SK-MEL-5 (cell line): Measurements from ENCODE around the gene ZBTB16. TPM values are rescaled to one million over a fixed set of nuclear protein-coding genes. Genes with fewer than 3 reads are reported as not detected.

Experiments used
- DNase-seq: peaks from one replicate; pipeline ENCODE4 v3.0.0-alpha.2; 2016; ENCODE audit warnings: low read depth, low spot score
- in situ Hi-C: cut with HindIII; loops from 2 replicates; pipeline ENCODE4 v1.10.0; 2016; ENCODE audit warnings: low sequenced_read_pairs, high pct_unique_total_duplicates, low pct_unique_long_range_greater_than_20kb
- total RNA-seq: library from RNA; depleted of rRNA; stranded (reverse); fragments of >200 nt; shearing (Covaris generic); gene quantifications from 2 replicates; pipeline ENCODE4 v1.2.3, GENCODE V29; 2014

Gene ZBTB16
- total RNA-seq, 1 experiment from 2014 or later, result not detected

DNA sequence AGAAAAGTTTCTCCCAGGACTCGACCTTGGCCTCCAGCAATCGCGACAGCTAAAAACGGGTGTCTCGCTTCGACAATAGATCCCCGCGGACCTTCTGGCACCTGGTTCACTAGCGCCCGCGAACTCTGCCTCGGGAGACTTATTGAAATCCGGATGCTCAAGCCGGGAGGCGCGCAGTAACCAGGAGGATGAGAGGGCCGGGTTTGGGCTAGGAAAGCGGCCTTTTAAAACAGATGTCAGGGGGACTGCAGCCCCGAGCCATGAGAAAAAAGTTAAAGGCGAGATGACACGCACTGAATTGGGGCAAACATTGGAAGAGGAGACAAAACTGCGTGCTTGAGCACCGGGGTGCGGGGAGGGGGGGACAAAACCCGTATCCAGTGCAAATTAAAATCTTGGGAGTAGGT is 637 bp upstream of the ZBTB16 start:
- no peak for DNase-seq
- in situ Hi-C loops, result no loop called here

DNA sequence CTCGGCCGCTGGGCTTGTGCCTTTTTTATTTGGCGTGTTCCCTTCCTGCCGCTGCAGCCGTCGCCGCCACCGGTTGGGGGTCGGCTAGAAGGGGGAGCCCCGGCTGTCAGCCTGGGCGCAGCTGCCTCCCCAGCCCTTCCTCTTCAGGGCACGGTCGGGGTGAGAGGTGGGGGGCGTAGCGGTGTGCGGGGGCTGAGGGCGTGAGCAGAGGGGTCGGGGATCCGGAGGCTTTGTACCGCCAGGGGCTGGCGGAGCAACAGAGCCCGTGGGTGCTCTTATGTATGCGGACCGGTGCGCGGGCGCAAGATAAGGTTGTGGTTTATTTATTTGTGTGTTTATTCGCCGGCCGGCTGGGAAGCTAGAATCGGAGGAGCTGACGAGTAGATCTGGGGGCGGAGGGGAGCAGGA is 477 bp downstream of the ZBTB16 start:
- in situ Hi-C loops, result no loop called here
- no peak for DNase-seq

DNA sequence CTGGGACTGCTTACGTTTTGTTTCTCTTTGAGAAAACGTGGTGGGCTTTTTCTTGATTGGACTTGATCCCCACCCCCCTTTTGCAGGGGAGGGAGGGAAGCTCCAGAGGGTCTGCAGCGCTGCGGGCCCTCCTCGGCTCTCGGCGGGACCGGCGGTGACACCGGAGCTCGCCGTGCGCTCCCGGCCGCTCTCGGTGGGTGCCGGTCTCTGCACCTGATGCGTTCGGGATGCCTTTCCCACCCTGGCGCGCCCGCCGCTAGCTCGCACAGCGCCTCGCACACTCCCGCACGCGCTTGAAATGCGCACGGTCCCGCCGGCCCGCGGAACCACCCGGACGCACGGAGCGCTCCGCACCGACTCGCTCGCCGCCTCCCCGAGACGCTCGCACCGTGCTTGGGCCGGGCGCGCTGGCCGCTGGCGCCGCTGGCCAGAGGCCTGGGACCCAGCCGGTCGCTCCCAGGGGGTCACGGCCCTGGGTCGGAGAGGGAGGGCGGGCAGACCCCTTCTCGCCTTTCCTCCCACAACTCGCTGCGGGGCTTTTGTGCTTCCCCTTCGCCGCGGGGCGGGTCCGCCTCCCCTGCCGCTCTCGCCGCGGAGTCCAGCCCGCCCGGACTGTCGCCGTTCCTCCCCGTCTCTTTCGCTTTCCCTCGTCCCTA is 1.0 kb downstream of the ZBTB16 start:
- DNase-seq, result no peak
- in situ Hi-C loops, result no loop called here

DNA sequence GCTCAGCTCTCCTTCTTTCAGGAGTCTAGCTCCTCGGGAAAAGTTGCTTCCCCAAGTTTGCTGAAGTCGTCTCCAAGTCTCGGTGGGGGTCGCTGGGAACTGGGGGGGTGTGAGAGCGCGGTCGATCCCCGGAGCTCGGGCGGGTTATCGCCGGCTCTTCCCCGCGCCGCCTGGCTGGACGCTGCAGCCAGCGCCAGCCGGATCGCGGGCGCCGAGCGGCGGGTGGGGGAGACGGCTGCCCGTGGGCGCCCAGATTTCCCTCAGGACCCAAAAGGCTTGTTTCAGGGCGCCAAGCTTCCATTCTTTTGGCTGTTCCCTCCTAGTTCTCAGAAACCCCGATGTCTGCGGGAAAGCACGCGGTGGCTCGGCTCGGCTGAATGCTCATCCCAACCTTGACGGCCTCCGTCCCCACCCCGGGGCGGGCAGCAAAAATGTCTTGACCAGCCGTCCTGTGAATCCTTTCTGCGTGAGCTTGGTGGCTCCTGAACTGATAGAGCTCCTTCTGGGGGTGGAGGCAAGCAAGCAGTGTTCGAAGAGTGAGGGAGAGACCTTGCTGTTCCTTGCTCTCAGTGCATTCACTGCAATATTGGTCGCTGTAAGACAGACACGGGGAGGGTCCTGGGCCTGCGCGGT is 1.7 kb downstream of the ZBTB16 start:
- in situ Hi-C loops, result no loop called here
- no peak for DNase-seq

DNA sequence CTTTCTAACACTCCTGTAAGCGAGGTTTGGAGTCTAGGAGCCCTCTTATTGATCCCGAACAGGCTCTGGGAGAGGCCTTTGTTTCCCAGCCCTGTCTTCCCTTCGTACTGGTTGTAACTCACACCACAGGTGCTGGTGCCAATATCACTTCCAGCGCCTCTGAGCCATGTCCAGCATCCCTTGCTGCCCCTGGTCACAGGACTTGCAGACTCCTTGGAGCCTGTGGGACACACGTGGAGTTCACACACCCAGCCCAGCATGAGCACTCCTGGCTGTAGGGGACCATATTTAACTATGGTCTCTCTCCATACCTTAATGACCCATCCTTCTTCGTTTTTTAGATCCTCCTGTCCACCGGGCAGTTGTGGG is 2.2 kb downstream of the ZBTB16 start:
- in situ Hi-C loops, result no loop called here
- DNase-seq, result no peak

DNA sequence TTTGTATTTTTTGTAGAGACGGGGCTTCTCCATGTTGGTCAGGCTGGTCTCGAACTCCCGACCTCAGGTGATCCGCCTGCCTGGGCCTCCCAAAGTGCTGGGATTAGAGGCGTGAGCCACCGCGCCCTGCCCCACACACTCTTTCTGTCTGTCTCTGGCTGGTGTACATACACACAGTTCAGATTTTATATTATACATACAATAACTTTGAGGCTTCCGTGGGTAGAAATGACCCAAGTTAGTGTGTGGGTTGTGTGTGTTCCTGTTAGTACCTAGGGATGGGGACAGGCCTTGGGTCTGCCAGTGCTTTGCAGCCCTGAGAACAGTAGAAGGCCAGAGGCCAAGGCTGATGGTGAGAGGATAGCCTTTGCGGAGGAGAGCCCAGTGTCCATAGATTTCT is 2.8 kb downstream of the ZBTB16 start:
- in situ Hi-C loops, result no loop called here
- DNase-seq, result no peak

DNA sequence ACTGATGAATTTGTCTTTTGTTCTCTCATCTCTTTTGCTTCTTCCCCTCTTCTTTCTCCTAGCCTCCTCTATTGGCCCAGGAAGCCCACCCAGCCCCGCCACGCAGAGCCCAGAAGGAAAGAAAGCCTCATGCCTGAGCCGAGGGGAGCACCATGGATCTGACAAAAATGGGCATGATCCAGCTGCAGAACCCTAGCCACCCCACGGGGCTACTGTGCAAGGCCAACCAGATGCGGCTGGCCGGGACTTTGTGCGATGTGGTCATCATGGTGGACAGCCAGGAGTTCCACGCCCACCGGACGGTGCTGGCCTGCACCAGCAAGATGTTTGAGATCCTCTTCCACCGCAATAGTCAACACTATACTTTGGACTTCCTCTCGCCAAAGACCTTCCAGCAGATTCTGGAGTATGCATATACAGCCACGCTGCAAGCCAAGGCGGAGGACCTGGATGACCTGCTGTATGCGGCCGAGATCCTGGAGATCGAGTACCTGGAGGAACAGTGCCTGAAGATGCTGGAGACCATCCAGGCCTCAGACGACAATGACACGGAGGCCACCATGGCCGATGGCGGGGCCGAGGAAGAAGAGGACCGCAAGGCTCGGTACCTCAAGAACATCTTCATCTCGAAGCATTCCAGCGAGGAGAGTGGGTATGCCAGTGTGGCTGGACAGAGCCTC is 3.8 kb downstream of the ZBTB16 start:
- in situ Hi-C loops, result no loop called here
- no peak for DNase-seq

DNA sequence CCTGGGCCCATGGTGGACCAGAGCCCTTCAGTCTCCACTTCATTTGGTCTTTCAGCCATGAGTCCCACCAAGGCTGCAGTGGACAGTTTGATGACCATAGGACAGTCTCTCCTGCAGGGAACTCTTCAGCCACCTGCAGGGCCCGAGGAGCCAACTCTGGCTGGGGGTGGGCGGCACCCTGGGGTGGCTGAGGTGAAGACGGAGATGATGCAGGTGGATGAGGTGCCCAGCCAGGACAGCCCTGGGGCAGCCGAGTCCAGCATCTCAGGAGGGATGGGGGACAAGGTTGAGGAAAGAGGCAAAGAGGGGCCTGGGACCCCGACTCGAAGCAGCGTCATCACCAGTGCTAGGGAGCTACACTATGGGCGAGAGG is 4.3 kb downstream of the ZBTB16 start:
- in situ Hi-C loops, result no loop called here
- DNase-seq, result no peak

DNA sequence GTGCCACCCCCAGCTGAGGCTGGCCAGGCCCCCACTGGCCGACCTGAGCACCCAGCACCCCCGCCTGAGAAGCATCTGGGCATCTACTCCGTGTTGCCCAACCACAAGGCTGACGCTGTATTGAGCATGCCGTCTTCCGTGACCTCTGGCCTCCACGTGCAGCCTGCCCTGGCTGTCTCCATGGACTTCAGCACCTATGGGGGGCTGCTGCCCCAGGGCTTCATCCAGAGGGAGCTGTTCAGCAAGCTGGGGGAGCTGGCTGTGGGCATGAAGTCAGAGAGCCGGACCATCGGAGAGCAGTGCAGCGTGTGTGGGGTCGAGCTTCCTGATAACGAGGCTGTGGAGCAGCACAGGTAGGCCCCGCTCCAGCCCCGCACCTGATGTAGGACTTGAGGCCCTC is 4.7 kb downstream of the ZBTB16 start:
- no peak for DNase-seq
- in situ Hi-C loops, result no loop called here

DNA sequence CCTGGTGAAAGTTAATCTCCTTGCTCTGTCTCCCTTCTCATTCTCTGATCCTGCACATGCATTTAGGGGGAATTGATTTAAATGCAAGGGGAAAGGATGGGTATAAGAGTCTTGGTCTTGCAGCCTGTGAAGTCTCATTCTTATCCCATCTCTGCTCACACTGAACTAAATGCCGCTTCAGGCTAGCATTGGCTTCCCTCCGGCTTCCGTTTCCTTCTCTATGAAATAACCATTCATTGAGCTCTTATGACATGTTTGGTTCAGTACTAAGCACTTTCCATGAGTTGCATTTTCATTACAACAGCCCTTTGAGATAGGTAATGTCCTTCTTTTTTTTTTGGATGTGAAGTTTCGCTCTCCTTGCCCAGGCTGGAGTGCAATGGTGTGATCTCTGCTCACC is 5.6 kb downstream of the ZBTB16 start:
- in situ Hi-C loops, result no loop called here
- DNase-seq, result peak; percentile 11

DNA sequence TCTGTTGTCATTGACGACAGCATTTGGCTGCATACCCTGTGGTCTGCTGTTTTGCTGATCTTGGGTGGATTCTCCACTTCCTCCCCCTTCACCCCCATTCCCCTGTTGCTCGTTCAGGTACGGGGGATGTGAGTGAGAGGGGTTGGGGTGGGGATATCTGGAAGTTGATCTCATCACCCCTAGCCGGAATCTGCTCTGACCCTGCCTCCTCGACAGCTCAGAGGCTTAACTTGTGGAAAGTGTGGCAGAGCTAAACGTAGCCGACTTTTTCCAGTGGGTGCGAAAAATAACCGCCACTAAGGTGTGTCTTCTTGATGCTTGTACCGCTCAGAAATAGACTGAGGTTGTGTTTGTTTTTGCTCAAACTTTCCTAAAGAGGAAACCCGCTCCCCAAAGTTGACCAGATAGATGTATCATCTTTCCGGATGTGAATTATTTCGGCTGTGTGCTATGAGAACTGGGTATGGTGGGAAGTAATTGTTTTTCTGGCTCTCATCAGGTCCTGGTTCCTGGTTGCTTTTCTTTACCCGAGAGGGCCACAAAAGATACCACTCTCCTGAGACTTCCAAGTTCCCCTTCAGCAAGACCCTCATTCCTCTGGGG is 6.6 kb downstream of the ZBTB16 start:
- DNase-seq, result no peak
- in situ Hi-C loops, result no loop called here

DNA sequence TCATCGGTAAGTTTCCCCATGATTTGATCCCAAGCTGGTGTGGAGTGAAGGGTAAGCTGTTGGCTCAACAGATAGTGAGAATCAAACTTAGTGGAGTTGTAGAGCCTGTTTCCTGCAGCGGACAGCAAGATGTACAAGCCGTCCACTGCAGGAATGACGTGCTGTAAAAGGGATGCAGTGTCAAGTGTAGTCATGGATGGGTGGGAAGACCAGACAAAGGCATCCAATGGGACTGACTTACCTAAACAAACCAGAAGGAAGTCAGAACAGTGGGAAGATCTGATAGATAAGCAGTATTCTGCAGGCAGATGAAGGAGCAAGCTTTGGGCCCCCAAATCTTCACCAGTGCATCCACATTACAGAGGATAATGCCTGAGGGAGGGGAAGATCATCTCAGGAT is 8.8 kb downstream of the ZBTB16 start:
- no peak for DNase-seq
- in situ Hi-C loops, result no loop called here

DNA sequence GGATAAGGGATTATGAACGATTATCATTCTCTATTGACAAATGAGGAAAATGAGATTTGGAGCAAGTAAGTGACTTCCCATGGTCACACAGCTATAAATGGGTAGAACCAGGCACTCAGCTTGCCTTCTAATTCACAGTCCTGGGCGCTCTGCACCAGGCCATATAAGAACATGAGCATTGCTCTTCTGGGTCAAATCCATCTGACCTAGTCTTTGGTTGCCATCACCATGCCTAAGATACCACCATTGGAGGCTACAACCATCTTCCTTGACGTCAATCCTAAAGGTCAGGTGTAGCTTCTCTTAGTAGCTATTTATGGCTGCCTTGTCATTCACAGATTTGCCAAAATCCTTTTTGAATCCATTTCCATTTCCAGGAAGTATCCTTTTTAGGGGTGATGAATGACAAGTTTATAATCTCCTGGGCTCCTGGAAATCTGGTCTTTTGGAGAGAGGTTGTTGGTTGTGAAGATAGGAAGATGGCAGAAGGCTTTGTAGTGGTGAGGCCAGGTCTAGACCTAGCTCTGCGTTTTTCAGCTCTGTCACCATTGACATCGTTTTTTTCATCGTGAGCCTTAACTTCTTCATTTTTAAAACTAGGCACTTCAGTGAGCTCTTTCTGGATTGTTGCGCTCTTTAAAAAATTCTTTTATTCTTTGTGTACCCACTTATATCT is 11.1 kb downstream of the ZBTB16 start:
- in situ Hi-C loops, result no loop called here
- no peak for DNase-seq

DNA sequence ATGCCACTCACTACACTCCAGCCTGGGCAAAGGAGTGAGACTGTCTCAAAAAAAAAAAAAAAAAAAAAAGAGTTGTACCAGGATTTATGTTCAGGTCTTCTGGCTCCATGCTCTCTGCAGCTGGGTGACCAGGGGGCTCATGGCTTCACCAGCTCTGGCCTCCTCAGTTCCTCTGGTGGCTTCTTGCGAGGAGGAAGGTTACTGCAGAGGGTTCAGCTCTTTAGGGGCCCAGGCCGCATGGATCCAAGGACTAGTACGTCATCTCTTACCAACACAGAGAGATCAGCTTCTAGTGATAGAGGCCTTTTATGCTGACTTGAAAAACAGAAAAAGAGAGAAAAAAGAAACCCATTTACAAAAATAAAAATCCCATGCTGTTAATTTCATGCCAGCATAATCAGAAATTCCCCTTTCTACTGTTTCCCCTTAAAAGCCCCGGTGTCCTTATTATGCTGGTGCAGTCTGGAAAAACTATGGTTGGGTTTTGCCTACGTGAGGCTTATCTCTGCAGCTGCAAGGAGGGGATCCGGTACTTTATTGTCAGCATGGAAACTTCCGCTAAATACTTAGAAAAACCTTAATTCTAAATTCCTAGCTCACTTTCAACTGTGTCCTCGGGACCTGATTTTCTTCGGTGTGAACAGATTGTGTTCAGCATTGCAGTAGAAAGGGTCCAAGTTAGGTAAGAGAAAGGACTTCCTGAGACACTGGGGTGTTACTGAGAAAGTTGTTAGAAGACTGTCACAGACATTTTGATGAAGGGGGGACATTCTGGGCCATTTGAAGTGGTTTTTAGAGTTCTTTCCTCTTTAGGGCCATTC is 13.7 kb downstream of the ZBTB16 start:
- in situ Hi-C loops, result no loop called here

DNA sequence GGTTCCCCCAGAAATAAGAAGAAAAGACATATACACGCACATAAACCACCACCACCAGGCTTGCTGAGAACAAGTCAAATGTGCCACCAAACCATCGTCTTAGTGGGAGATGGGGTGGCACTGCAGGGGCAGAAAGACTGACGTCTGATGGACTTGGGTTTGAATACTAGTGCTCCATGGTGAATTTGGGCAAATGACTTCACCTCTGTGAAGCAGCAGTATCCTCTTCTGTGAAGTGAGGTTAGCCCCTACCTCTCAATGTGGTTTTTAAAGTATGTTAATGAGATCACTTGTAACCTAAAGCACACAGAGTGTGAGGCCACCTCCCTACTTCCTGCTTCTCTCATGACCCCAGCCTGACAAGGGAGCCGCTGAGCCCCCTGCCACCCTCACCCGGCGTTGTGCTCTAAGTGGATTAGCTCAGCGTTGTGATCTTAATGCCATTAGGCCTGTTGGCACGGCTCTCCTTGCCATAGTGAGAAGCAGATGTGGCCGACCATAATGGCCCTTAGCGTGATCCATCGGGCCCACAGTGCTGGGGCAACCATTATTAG is 14.4 kb downstream of the ZBTB16 start:
- in situ Hi-C loops, result no loop called here
- no peak for DNase-seq

More for the DNA sequence above, 13.7 kb downstream of the ZBTB16 start:
- no peak for DNase-seq

DNA sequence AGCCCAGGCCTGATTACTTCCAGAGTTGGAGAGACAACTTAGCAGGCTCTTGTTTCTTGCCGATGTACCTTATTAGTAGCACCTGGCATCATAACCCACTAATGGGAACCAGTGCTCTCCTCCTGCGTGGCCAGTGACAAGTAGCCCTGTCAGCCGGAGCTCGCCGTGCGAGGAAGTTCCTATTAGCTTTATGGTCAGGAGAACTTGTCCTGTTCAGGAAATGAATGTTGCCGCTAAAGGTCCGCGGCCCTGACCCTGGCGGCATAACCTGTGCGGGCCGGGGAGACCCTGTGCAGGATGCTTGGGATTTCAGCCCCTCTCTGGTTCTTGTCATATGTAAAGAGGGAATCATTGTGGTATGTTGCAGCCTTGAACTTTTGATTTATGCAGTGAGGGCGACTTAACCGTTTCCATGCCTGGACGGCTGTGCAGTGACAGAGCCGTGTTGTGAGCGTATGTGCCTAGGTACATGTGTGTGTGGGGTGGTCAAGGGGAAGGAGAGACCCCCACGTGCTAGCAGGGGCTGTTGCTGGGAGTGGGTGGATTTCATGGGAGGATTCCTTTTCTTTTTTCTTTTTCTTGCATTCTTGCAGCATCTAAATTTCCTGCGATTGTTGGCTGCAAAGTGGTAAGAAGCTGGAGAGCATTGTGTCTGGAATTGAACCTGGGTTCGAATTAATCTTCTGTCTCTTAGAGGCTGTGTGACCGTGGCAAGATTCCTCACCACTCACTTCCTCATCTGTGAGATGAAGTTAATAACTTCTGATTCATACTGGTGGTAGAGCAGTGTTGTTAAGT is 15.2 kb downstream of the ZBTB16 start:
- in situ Hi-C loops, result no loop called here
- no peak for DNase-seq

DNA sequence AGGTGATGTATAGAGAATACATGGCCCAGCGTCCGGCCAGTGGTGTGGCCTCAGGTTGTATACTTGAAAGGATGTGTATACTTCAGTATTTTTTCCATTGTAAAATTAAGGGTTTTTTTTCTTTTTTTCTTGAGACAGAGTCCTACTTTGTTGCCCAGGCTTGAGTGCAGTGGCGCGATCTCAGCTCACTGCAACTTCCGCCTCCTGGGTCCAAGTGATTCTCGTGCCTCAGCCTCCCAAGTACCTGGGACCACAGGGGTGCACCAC is 15.8 kb downstream of the ZBTB16 start:
- DNase-seq, result no peak
- in situ Hi-C loops, result no loop called here
